ENCODE results near the gene ITGA1. TPM values are rescaled to one million over a fixed set of nuclear protein-coding genes. Genes with fewer than 3 reads are reported as not detected.
A peak's percentile ranks its signal among the peaks of the same experiment; 100 is the strongest.

Gene ITGA1
- total RNA-seq, 1 donor from 2014 or later: 42.7 TPM

DNA sequence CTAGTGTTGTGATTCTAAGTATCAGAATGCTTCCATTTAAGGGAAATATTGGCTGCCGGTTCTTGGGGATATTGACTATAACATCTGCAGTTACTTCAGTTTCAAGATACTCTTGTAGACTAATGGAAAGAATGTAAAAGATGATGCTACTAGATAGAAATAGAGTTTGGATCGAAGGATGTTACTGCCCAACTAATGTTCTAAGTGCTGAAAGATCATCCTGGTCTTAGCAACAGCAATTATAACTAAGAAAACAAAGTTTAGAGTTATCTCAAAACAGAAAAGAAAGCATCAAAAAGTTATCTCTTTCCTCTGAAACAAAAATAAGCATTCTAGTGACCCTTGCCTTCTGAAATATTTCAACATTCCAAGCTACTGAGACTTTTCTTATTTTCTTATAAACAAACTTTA lies 49.9 kb downstream of the ITGA1 start:
- intact Hi-C loops (cut with DNase I): loop anchor here (5.0 kb wide), 1 partner anchor 1945 kb away; no protein-coding TSS in a partner anchor
- H3K27ac ChIP-seq: peak overlapping the region; percentile 58
- TF ChIP-seq POLR2AphosphoS5 (IDR thresholded peaks at IDR 0.05; ENCODE audit: insufficient read depth in 1 of 2, low read depth in 1 of 2) (no peak), POLR2A (IDR thresholded peaks at IDR 0.05) (no peak)
- TF ChIP-seq, protein P1, sequence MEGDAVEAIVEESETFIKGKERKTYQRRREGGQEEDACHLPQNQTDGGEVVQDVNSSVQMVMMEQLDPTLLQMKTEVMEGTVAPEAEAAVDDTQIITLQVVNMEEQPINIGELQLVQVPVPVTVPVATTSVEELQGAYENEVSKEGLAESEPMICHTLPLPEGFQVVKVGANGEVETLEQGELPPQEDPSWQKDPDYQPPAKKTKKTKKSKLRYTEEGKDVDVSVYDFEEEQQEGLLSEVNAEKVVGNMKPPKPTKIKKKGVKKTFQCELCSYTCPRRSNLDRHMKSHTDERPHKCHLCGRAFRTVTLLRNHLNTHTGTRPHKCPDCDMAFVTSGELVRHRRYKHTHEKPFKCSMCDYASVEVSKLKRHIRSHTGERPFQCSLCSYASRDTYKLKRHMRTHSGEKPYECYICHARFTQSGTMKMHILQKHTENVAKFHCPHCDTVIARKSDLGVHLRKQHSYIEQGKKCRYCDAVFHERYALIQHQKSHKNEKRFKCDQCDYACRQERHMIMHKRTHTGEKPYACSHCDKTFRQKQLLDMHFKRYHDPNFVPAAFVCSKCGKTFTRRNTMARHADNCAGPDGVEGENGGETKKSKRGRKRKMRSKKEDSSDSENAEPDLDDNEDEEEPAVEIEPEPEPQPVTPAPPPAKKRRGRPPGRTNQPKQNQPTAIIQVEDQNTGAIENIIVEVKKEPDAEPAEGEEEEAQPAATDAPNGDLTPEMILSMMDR (IDR thresholded peaks at IDR 0.05): no peak
- H3K4me1 ChIP-seq: peaks cover 5% of the 10 kb centered on the region
- H3K36me3 ChIP-seq: no peaks in the 10 kb centered on the region
- DNase-seq (ENCODE audit: extremely low spot score in 2 of 2): no peak
- no peaks in the 10 kb centered on the region for H3K9me3 ChIP-seq
- no peak overlapping the region for H3K4me3 ChIP-seq
- H3K27me3 ChIP-seq: no peaks in the 10 kb centered on the region

DNA sequence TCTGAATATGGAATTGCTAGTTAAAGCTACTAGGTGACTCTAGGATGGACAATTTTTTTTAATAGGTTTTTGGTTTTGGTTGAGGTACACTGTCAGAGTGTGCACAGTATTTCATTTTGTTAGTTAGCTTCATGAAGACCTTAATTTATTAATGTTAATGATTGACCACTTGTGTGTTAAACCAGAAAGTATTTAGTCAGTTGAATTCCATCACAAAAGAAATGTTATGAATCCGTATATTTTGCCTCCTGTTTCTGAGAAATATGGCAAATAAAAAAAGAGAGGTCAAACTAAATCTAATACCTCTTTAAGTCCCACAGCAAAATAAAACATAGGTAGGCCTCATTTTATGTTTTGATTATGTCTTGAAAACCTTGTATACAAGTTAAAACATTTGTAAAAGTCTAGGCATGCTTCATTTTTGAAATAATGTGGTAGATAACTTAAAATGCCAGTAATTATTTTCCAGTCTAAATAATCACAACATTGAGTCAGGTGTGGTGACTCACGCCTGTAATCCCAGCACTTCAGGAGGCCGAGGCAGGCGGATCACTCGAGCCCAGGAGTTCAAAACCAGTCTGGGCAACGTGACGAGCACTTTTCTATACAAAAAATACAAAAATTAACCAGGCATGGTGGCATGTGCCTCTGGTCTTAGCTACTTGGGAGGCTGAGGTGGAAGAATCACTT lies 50.8 kb downstream of the ITGA1 start:
- H3K4me3 ChIP-seq: no peak overlapping the region
- H3K36me3 ChIP-seq: no peaks in the 10 kb centered on the region
- no peak for TF ChIP-seq POLR2A (IDR thresholded peaks at IDR 0.05)
- TF ChIP-seq, protein P1 (IDR thresholded peaks at IDR 0.05): no peak
- no peak for TF ChIP-seq POLR2AphosphoS5 (IDR thresholded peaks at IDR 0.05; ENCODE audit: insufficient read depth in 1 of 2, low read depth in 1 of 2)
- peak overlapping the region; percentile 58 for H3K27ac ChIP-seq
- no peaks in the 10 kb centered on the region for H3K9me3 ChIP-seq
- H3K4me1 ChIP-seq: peaks cover 5% of the 10 kb centered on the region
- DNase-seq (ENCODE audit: extremely low spot score in 2 of 2): no peak
- no peaks in the 10 kb centered on the region for H3K27me3 ChIP-seq
- intact Hi-C loops (cut with DNase I): loop anchor here (5.0 kb wide), 1 partner anchor 1944 kb away; no protein-coding TSS in a partner anchor

DNA sequence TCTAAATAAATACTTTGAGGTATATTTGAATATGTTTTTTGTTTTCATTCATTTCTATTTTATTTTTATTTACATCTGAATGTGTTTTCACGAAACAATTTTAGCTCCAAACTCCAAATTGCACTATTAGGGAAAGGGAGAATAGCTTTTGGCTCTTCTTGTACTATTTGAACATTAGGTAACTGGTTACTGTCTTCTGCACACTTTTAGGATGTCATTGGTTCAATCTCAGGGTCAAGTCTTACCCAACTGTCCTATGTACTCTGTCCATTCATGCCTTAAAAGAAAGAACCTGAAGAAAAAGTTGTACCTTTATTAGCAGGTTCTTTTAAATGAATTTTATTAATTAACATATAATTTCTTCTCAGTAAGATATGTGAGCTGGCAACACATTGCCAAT lies 51.6 kb downstream of the ITGA1 start:
- peaks cover 5% of the 10 kb centered on the region for H3K4me1 ChIP-seq
- H3K27me3 ChIP-seq: no peaks in the 10 kb centered on the region
- H3K9me3 ChIP-seq: no peaks in the 10 kb centered on the region
- H3K27ac ChIP-seq: peak overlapping the region; percentile 68
- DNase-seq (ENCODE audit: extremely low spot score in 2 of 2): no peak
- intact Hi-C loops (cut with DNase I): loop anchor here (5.0 kb wide), 1 partner anchor 1943 kb away; no protein-coding TSS in a partner anchor
- no peaks in the 10 kb centered on the region for H3K36me3 ChIP-seq
- TF ChIP-seq POLR2AphosphoS5 (IDR thresholded peaks at IDR 0.05; ENCODE audit: insufficient read depth in 1 of 2, low read depth in 1 of 2): no peak
- TF ChIP-seq, protein P1 (IDR thresholded peaks at IDR 0.05): no peak
- TF ChIP-seq POLR2A (IDR thresholded peaks at IDR 0.05): no peak
- H3K4me3 ChIP-seq: no peak overlapping the region

DNA sequence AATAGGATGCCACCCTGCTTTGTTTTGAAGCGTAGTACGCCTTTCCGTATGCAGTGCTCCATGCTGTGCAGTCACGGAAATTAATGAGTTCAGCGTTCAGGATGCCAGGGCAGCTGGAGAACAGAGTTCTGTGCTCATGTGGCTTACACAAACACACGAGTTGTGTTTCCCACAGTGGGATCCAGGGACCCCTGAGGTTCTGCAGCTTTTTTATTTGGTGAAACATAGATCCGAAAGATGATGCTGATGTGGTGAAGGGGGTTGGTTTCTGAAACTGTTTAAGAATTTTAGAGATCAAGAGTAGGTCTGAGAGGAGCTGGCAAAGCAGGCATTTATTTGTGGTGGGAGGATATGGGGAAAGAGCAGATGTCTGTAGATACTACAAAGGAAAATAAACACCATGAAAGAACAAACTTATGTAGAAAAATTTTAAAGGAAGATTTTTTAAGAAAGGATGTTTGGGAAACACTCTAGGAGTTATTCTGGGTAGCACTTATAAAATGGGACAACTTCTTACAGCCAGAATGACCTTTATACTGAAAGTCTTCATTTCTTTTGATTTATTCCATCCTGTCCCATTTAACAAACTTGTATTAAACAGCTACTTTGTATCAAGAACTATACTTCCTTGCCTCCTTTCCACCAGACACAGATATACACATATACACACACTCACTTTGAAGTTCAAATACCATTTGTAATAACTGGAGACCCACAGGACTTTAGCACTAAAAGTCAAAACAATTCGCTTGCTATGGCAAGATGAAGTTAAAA lies 52.7 kb downstream of the ITGA1 start:
- H3K9me3 ChIP-seq: no peaks in the 10 kb centered on the region
- TF ChIP-seq POLR2AphosphoS5 (IDR thresholded peaks at IDR 0.05; ENCODE audit: insufficient read depth in 1 of 2, low read depth in 1 of 2) (peak in 1 of 2 donors; percentile 8), POLR2A (IDR thresholded peaks at IDR 0.05) (no peak)
- TF ChIP-seq, protein P1 (IDR thresholded peaks at IDR 0.05): no peak
- intact Hi-C loops (cut with DNase I): no loop called here
- H3K36me3 ChIP-seq: no peaks in the 10 kb centered on the region
- H3K4me1 ChIP-seq: peaks cover 11% of the 10 kb centered on the region
- H3K27ac ChIP-seq: peak overlapping the region; percentile 68
- DNase-seq (ENCODE audit: extremely low spot score in 2 of 2): no peak
- no peaks in the 10 kb centered on the region for H3K27me3 ChIP-seq
- peak overlapping the region; percentile 5 to 18 for H3K4me3 ChIP-seq

Data from vagina (tissue), 2 donors.